Measurements from ENCODE around the gene AP4E1.
"Not testable (repeated sequence)": the region's sequence is repeated elsewhere in the genome, so short reads cannot be mapped to it uniquely, and the experiment has no call there.

DNA sequence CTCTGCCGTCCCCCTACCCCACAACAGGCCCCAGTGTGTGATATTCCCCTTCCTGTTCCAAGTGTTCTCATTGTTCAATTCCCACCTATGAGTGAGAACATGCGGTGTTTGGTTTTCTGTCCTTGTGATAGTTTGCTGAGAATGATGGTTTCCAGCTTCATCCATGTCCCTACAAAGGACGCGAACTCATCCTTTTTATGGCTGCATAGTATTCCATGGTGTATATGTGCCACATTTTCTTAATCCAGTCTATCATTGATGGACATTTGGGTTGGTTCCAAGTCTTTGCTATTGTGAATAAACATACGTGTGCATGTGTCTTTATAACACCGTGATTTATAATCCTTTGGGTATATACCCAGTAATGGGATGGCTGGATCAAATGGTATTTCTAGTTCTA, 46.4 kb downstream of the AP4E1 start:
- TF ChIP-seq, protein P1, sequence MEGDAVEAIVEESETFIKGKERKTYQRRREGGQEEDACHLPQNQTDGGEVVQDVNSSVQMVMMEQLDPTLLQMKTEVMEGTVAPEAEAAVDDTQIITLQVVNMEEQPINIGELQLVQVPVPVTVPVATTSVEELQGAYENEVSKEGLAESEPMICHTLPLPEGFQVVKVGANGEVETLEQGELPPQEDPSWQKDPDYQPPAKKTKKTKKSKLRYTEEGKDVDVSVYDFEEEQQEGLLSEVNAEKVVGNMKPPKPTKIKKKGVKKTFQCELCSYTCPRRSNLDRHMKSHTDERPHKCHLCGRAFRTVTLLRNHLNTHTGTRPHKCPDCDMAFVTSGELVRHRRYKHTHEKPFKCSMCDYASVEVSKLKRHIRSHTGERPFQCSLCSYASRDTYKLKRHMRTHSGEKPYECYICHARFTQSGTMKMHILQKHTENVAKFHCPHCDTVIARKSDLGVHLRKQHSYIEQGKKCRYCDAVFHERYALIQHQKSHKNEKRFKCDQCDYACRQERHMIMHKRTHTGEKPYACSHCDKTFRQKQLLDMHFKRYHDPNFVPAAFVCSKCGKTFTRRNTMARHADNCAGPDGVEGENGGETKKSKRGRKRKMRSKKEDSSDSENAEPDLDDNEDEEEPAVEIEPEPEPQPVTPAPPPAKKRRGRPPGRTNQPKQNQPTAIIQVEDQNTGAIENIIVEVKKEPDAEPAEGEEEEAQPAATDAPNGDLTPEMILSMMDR (IDR thresholded peaks at IDR 0.05): not testable (repeated sequence)
- not testable (repeated sequence) for TF ChIP-seq POLR2AphosphoS5, POLR2A (IDR thresholded peaks at IDR 0.05)
